Measurements from ENCODE around the gene FAM114A1. TPM values are rescaled to one million over a fixed set of nuclear protein-coding genes. Genes with fewer than 3 reads are reported as not detected.
A peak's percentile ranks its signal among the peaks of the same experiment; 100 is the strongest.

The FAM114A1 gene
- total RNA-seq, 2 experiments from 2014 or later = 0.16 to 0.20 TPM

- ChIA-PET CTCF (interaction anchor here (1.3 to 1.9 kb wide), 2 partner anchors 14 to 77 kb away, joined by 3 to 4 read pairs; no protein-coding TSS in a partner anchor), POLR2A (interaction anchor here (1.0 kb wide), 1 partner anchor 24 kb away, joined by 3 read pairs; no protein-coding TSS in a partner anchor)
- intact Hi-C loops (cut with micrococcal nuclease) = loop anchor here (5.0 to 10.0 kb wide), 2 partner anchors 32 to 55 kb away; partner anchors contain the start of gene TMEM156
- H3K27ac Mint-ChIP-seq = peak overlapping the region; percentile 74
- ATAC-seq (no peak), DNase-seq (no peak)
- TF ChIP-seq CTCF (IDR thresholded peaks at IDR 0.05) = no peak
- peaks cover 39% of the 10 kb centered on the region for H3K4me1 Mint-ChIP-seq (ENCODE audit: low read depth)
- no peak overlapping the region for H3K4me3 Mint-ChIP-seq
- no peaks in the 10 kb centered on the region for H3K9me3 Mint-ChIP-seq
- peaks cover 33% of the 10 kb centered on the region for H3K36me3 Mint-ChIP-seq (ENCODE audit: low read depth)
- no peaks in the 10 kb centered on the region for H3K27me3 Mint-ChIP-seq
Observed at GRCh38 chr4:38979511-38980230, 112.1 kb downstream of the FAM114A1 start.

DNA sequence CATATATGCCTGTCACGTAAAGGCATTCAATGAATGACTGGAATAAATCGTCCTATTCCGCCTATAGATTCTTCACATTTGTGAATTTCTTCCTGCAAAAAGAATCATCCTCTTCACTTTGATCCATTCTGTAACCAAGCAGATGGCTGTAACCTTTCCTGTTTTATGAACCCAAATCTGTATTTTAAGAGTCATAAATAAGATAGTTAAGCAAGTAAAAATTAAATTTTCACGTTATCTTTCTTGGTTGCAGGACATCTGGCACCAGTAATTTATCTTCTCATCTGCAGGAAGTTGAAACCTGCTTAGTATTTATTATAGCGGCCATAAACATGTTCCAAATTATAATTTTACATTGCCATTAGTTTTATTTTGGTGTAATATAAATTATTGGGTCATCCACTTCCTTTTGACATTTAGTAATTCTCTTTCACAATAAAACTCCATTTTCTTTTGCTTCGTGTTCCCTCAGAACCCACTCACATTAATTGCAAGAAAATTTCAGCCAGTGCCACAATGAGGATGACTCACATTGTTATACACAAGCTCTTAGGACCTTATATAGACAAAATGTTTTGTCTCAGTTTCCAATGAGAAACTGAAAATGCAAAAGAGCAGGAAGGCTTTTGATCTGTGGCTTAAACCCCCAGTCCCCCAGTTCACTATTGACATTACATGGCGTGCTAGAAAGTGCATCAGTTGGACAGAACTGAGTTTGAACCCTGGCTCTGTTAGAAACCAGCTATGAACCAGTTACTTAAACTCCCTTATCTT is 113.5 kb downstream of the FAM114A1 start:
- CTCF ChIA-PET = interaction anchor here (1.3 kb wide), 1 partner anchor 15 kb away, joined by 3 read pairs; no protein-coding TSS in a partner anchor
- peak overlapping the region; percentile 74 for H3K27ac Mint-ChIP-seq
- no peak overlapping the region for H3K4me3 Mint-ChIP-seq
- DNase-seq = peak; percentile 37
- no peak for TF ChIP-seq CTCF (IDR thresholded peaks at IDR 0.05)
- H3K9me3 Mint-ChIP-seq = no peaks in the 10 kb centered on the region
- peak; percentile 89 for ATAC-seq
- intact Hi-C loops (cut with micrococcal nuclease) = loop anchor here (5.0 to 10.0 kb wide), 2 partner anchors 34 to 54 kb away; partner anchors contain the start of gene TMEM156
- H3K36me3 Mint-ChIP-seq (ENCODE audit: low read depth) = peaks cover 37% of the 10 kb centered on the region
- H3K27me3 Mint-ChIP-seq = no peaks in the 10 kb centered on the region
- POLR2A ChIA-PET = interaction anchor here (1.0 kb wide), 1 partner anchor 22 kb away, joined by 3 read pairs; no protein-coding TSS in a partner anchor
- H3K4me1 Mint-ChIP-seq (ENCODE audit: low read depth) = peaks cover 49% of the 10 kb centered on the region

DNA sequence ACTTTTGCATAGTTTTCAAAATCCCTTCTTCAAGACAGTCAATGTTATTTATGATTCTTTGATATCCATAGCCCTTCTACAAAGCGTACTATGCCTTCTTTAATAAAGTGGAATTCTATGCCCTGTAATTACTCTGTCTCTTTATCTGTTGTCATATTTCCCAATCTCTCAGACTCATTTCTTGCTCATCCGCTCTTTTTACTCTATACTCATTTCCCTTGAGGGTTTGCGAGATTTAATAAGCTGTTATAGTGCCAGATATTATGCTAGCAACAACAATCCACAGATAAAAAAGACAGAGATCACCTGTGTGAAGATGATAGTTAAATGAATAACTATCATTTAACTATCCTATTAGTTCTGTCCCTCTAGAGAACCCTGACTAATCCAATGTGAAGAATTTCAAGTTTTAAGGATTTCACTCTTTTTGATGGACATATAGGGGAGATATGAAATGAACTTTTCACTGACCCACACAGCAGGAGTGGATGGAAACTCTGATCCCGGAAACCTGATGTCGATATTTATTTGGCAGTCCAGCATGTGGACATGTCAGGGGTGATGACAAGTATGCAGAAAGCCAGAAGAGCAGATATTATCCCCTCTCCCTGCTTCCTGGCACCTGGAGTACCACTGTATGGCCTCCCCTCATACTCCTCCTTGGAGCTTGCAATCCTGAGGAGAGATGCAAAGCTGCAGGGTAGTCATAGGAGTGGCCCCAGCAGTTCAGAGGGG is 114.9 kb downstream of the FAM114A1 start:
- TF ChIP-seq CTCF (IDR thresholded peaks at IDR 0.05) = no peak
- peaks cover 40% of the 10 kb centered on the region for H3K36me3 Mint-ChIP-seq (ENCODE audit: low read depth)

GRCh38 chr4:38983291-38983690 is 115.7 kb downstream of the FAM114A1 start:
- ATAC-seq (no peak), DNase-seq (no peak)
- H3K27ac Mint-ChIP-seq = no peak overlapping the region
- no peaks in the 10 kb centered on the region for H3K27me3 Mint-ChIP-seq
- intact Hi-C loops (cut with micrococcal nuclease) = loop anchor here (5.0 to 10.0 kb wide), 2 partner anchors 36 to 52 kb away; partner anchors contain the start of gene TMEM156
- H3K4me1 Mint-ChIP-seq (ENCODE audit: low read depth) = peaks cover 59% of the 10 kb centered on the region
- POLR2A ChIA-PET = no interaction called here
- TF ChIP-seq CTCF (IDR thresholded peaks at IDR 0.05) = no peak
- peaks cover 40% of the 10 kb centered on the region for H3K36me3 Mint-ChIP-seq (ENCODE audit: low read depth)
- CTCF ChIA-PET = no interaction called here
- no peaks in the 10 kb centered on the region for H3K9me3 Mint-ChIP-seq
- no peak overlapping the region for H3K4me3 Mint-ChIP-seq

More for the DNA sequence above, 114.9 kb downstream of the FAM114A1 start:
- H3K27ac Mint-ChIP-seq = peak overlapping the region; percentile 74
- ChIA-PET CTCF (no interaction called here), POLR2A (no interaction called here)
- ATAC-seq = no peak
- H3K4me3 Mint-ChIP-seq = no peak overlapping the region
- intact Hi-C loops (cut with micrococcal nuclease) = loop anchor here (5.0 to 10.0 kb wide), 2 partner anchors 35 to 52 kb away; partner anchors contain the start of gene TMEM156
- H3K9me3 Mint-ChIP-seq = no peaks in the 10 kb centered on the region
- no peak for DNase-seq
- H3K27me3 Mint-ChIP-seq = no peaks in the 10 kb centered on the region
- peaks cover 58% of the 10 kb centered on the region for H3K4me1 Mint-ChIP-seq (ENCODE audit: low read depth)
